HFFc6 (cell line): Measurements from ENCODE around the gene MADCAM1. TPM values are rescaled to one million over a fixed set of nuclear protein-coding genes. Genes with fewer than 3 reads are reported as not detected.

Experiments
- DNase-seq: peaks from one replicate; pipeline ENCODE4 v3.0.0-alpha.2; 2018
- H3K27ac Mint-ChIP-seq: 2 replicates; pipeline ENCODE4 v1.8.0; 2020; ENCODE audit warnings: mild to moderate bottlenecking, mixed read lengths
- H3K27me3 Mint-ChIP-seq: 2 replicates; pipeline ENCODE4 v1.8.0; 2021; ENCODE audit warnings: mild to moderate bottlenecking, moderate library complexity, mixed read lengths; ENCODE audit not compliant: insufficient read depth
- H3K36me3 Mint-ChIP-seq: 2 replicates; pipeline ENCODE4 v1.8.0; 2021; ENCODE audit warnings: low read depth, mixed read lengths
- H3K4me1 Mint-ChIP-seq: 2 replicates; pipeline ENCODE4 v1.8.0; 2020; ENCODE audit warnings: low read depth, mixed read lengths
- H3K4me3 Mint-ChIP-seq: 2 replicates; pipeline ENCODE4 v1.8.0; 2020; ENCODE audit warnings: mild to moderate bottlenecking, moderate library complexity, mixed read lengths
- H3K9me3 Mint-ChIP-seq: 2 replicates; pipeline ENCODE4 v1.8.0; 2020; ENCODE audit warnings: mild to moderate bottlenecking, mixed read lengths
- CTCF ChIP-seq: fragments of 200-600 bp; sonication (generic); IDR thresholded peaks from 2 replicates; pipeline ENCODE4 v1.5.0; 2021; ENCODE audit warnings: antibody characterized with exemption, mild to moderate bottlenecking
- total RNA-seq, 6 experiments: library from RNA; stranded (reverse); fragmentation: NEBNext Ultra II Directional; extraction: Animal tissue kit (Norgen Biotek cat#: 25700); gene quantifications; 2 replicates in 1 of 6; 3 replicates in 5 of 6; pipeline ENCODE4 v1.2.3, GENCODE V29; 2021

MADCAM1 gene
- total RNA-seq, 6 experiments from 2014 or later = 0.11 to 0.47 (median 0.21) TPM

- no peak for DNase-seq
- no peak overlapping the region for H3K4me3 Mint-ChIP-seq
- H3K36me3 Mint-ChIP-seq = peaks cover 20% of the 10 kb centered on the region
- H3K27me3 Mint-ChIP-seq = peaks cover 1% of the 10 kb centered on the region; the same call in 1 of the 2 replicates
- TF ChIP-seq CTCF = no peak
- no peak overlapping the region for H3K27ac Mint-ChIP-seq
- peaks cover 5% of the 10 kb centered on the region; the same call in 1 of the 2 replicates for H3K4me1 Mint-ChIP-seq
- H3K9me3 Mint-ChIP-seq = no peaks in the 10 kb centered on the region; the same call in 1 of the 2 replicates
Observed at GRCh38 chr19:517721-518597, 21.7 kb downstream of the MADCAM1 start.

- DNase-seq = no peak
- Mint-ChIP-seq H3K4me3 (no peak overlapping the region), H3K27me3 (no peaks in the 10 kb centered on the region; the same call in 1 of the 2 replicates), H3K36me3 (peaks cover 15% of the 10 kb centered on the region), H3K9me3 (no peaks in the 10 kb centered on the region; the same call in 1 of the 2 replicates), H3K27ac (no peak overlapping the region), H3K4me1 (peaks cover 5% of the 10 kb centered on the region; the same call in 1 of the 2 replicates)
- TF ChIP-seq CTCF = no peak
Observed at GRCh38 chr19:518598-519231, 22.4 kb downstream of the MADCAM1 start.

DNA sequence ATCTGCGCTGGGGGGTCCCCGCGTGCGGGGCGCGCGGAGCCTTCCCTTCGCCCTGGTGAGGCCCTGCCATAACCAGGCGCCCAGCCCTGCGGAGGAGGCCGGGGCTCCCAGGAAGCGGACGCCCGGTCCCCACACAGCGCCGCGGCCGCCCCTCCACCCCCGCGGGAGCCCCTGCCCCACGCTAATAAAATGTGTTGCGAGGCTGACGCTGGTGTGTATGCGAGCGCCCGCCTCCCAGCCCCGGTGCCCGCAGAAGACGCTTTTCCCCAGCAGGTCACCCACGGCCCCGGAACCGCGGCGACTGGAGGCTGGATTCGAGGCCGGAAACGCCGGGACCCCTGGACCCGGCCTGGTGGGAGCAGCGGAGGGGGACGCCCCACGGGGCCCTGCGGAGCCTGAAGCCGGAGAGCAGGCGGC lies 23.2 kb downstream of the MADCAM1 start:
- Mint-ChIP-seq H3K27ac (no peak overlapping the region), H3K27me3 (no peaks in the 10 kb centered on the region; the same call in 1 of the 2 replicates), H3K9me3 (no peaks in the 10 kb centered on the region; the same call in 1 of the 2 replicates), H3K4me1 (peaks cover 5% of the 10 kb centered on the region; the same call in 1 of the 2 replicates), H3K36me3 (peaks cover 9% of the 10 kb centered on the region), H3K4me3 (no peak overlapping the region)
- DNase-seq = no peak
- TF ChIP-seq CTCF = no peak

DNA sequence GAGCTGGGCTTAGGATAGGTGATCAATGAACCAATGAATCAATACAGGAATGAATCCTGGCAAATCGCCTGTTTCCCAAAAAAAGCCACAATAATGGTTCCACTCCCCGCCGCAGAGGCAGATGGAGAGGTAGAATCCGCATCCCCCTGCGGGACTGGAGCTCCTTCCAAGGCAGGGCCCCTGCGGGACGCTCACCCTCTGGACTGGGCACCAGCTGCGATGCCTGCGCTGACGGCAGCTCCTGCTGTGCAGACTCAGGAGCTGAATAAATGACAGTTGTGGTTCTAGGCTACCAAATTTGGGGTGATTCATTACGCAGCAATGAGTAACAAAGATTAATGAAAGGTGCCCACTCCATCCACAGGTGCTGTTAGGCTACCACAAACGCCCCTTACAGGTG lies 26.4 kb downstream of the MADCAM1 start:
- H3K27me3 Mint-ChIP-seq = peaks cover 1% of the 10 kb centered on the region; the same call in 1 of the 2 replicates
- H3K4me1 Mint-ChIP-seq = no peaks in the 10 kb centered on the region
- no peak for TF ChIP-seq CTCF
- no peak overlapping the region for H3K27ac Mint-ChIP-seq
- DNase-seq = no peak
- no peaks in the 10 kb centered on the region; the same call in 1 of the 2 replicates for H3K9me3 Mint-ChIP-seq
- H3K4me3 Mint-ChIP-seq = no peak overlapping the region
- H3K36me3 Mint-ChIP-seq = peaks cover 9% of the 10 kb centered on the region

GRCh38 chr19:524062-524674 lies 27.9 kb downstream of the MADCAM1 start:
- Mint-ChIP-seq H3K9me3 (no peaks in the 10 kb centered on the region; the same call in 1 of the 2 replicates), H3K4me3 (peak overlapping the region; percentile 42), H3K36me3 (peaks cover 9% of the 10 kb centered on the region), H3K27me3 (peaks cover 1% of the 10 kb centered on the region; the same call in 1 of the 2 replicates), H3K4me1 (no peaks in the 10 kb centered on the region), H3K27ac (peak overlapping the region; percentile 43; the same call in 1 of the 2 replicates)
- peak; percentile 21 for DNase-seq
- no peak for TF ChIP-seq CTCF
